K562 (cell line): ENCODE results near the gene MTHFR. TPM values are rescaled to one million over a fixed set of nuclear protein-coding genes. Genes with fewer than 3 reads are reported as not detected.

Experiments used
- ATAC-seq: fragments of 200-7000 bp; cut with Tn5 transposase; 3 replicates; pipeline ENCODE4 v1.9.1; 2020; ENCODE audit warnings: moderate library complexity
- BruUV-seq: library from RNA; stranded (reverse); fragments of 400-500 nt; replicated peaks from 2 replicates; lab custom pipeline; 2021; lab: Mats Ljungman, UMichigan
- CTCF ChIA-PET: fragments of 300-600 bp; formaldehyde crosslinking; extraction: SDS; loops from one replicate; lab custom pipeline; 2021; ENCODE audit warnings: low intra/inter-chr PET ratio; lab: Yijun Ruan, JAX
- POLR2A ChIA-PET: fragments of 300-600, 350-650 bp; sonication (Branson Sonifier 250); formaldehyde crosslinking; extraction: SDS; loops from one replicate; lab custom pipeline; 2021; ENCODE audit warnings: antibody characterized with exemption, inconsistent platforms; lab: Yijun Ruan, JAX
- DNase-seq, 4 experiments: peaks; one replicate each; pipeline versions ENCODE4 v3.0.0 to v3.0.0-alpha.2; 2011 to 2018; ENCODE audit warnings: low spot score in 3 of 4, mixed read lengths in 3 of 4; ENCODE audit errors: extremely low read depth in 1 of 4
- FAIRE-seq: peaks from 2 replicates; lab custom pipeline; 2011; peaks lifted over from hg19 to GRCh38; lab: Jason Lieb, UNC
- H2AFZ ChIP-seq: 2 replicates; pipeline ENCODE4 v1.6.0; 2011; ENCODE audit warnings: low read depth, low read length, control low read depth, inconsistent platforms
- H3K27ac ChIP-seq: fragments of 200-600 bp; 3 replicates; pipeline ENCODE4 v1.8.0; 2011; ENCODE audit warnings: low read depth, mild to moderate bottlenecking, control low read depth, inconsistent platforms, low read length, moderate library complexity, mixed read lengths; ENCODE audit errors: extremely low read depth
- H3K27me3 ChIP-seq, 2 experiments: fragments of 300-600 bp in 1 of 2; 2 replicates in 1 of 2; 3 replicates in 1 of 2; pipeline versions ENCODE4 v1.6.0 to v1.8.0; 2011; ENCODE audit warnings: inconsistent platforms in 2 of 2, low read length in 2 of 2, mild to moderate bottlenecking in 1 of 2, mixed read lengths in 1 of 2, moderate library complexity in 1 of 2; ENCODE audit not compliant: control insufficient read depth in 2 of 2, insufficient read depth in 2 of 2
- H3K36me3 ChIP-seq: fragments of 300-600 bp; 3 replicates; pipeline ENCODE4 v1.8.0; 2011; ENCODE audit warnings: mild to moderate bottlenecking, low read length, inconsistent platforms; ENCODE audit not compliant: control insufficient read depth, insufficient read depth
- H3K4me1 ChIP-seq, 2 experiments: fragments of 200-600 bp in 1 of 2; replicated peaks in 1 of 2; 2 replicates in 1 of 2; 3 replicates in 1 of 2; pipeline versions ENCODE4 v1.5.1 to v1.8.0; 2011; ENCODE audit warnings: inconsistent platforms in 2 of 2, low read length in 2 of 2, mild to moderate bottlenecking in 1 of 2, mixed read lengths in 1 of 2, moderate library complexity in 1 of 2; ENCODE audit not compliant: control insufficient read depth in 2 of 2, insufficient read depth in 2 of 2
- H3K4me2 ChIP-seq: 2 replicates; pipeline ENCODE4 v1.6.1; 2011; ENCODE audit warnings: low read length, control low read depth, inconsistent platforms, mixed read lengths; ENCODE audit not compliant: insufficient read depth
- H3K4me3 ChIP-seq: fragments of 200-600 bp; sonication (generic), shearing (Covaris generic); 2 replicates; pipeline ENCODE4 v1.5.1; 2016; ENCODE audit warnings: control low read depth, inconsistent platforms
- H3K79me2 ChIP-seq: fragments of 200-600 bp; 3 replicates; pipeline ENCODE4 v1.8.0; 2011; ENCODE audit warnings: low read length, inconsistent platforms; ENCODE audit not compliant: control insufficient read depth, insufficient read depth
- H3K9ac ChIP-seq, 2 experiments: 2 replicates each; pipeline versions ENCODE4 v1.6.0 to v1.6.1; 2011; ENCODE audit warnings: low read depth in 2 of 2, low read length in 2 of 2, control low read depth in 1 of 2, inconsistent platforms in 1 of 2, mild to moderate bottlenecking in 1 of 2, mixed read lengths in 1 of 2; ENCODE audit not compliant: insufficient read depth in 1 of 2
- H3K9me1 ChIP-seq: one replicate; pipeline ENCODE4 v1.6.0; 2011; ENCODE audit warnings: inconsistent platforms, mild to moderate bottlenecking, low read length, moderate library complexity; ENCODE audit not compliant: control insufficient read depth, insufficient read depth
- H3K9me3 ChIP-seq: replicated peaks from 2 replicates; pipeline ENCODE4 v1.5.1; 2011; ENCODE audit warnings: low read depth, low read length, inconsistent platforms; ENCODE audit not compliant: control insufficient read depth, insufficient read depth
- H4K20me1 ChIP-seq: replicated peaks from 2 replicates; pipeline ENCODE4 v1.6.1; 2011; ENCODE audit warnings: low read length, inconsistent platforms, mixed read lengths; ENCODE audit not compliant: control insufficient read depth, insufficient read depth
- EP400 ChIP-seq: fragments of 450-650 bp; IDR thresholded peaks from 2 replicates; pipeline ENCODE4 v1.6.1; 2017; ENCODE audit warnings: antibody characterized with exemption, mild to moderate bottlenecking, moderate library complexity
- FUS ChIP-seq: fragments of 200-400 bp; formaldehyde crosslinking; optimal IDR thresholded peaks from 2 replicates; pipeline ENCODE3; 2017; ENCODE audit warnings: low read depth, low read length
- MLLT1 ChIP-seq, 2 experiments: fragments of 450-650 bp; IDR thresholded peaks; 2 replicates each; pipeline ENCODE4 v1.6.1; 2016
- MNT ChIP-seq, 2 experiments: fragments of 450-650 bp; conservative IDR thresholded peaks; 2 replicates each; pipeline ENCODE4 v1.6.1; 2017; ENCODE audit warnings: mild to moderate bottlenecking in 2 of 2, moderate library complexity in 2 of 2
- NFE2 ChIP-seq: IDR thresholded peaks from 2 replicates; pipeline ENCODE4 v1.6.1; 2014; ENCODE audit warnings: antibody characterized with exemption, low read depth
- NR3C1 ChIP-seq: sonication (generic); formaldehyde crosslinking; IDR thresholded peaks from 2 replicates; pipeline ENCODE4 v1.8.1; 2022; ENCODE audit warnings: missing genetic modification reagents
- RAD51 ChIP-seq: fragments of 450-650 bp; IDR thresholded peaks from 2 replicates; pipeline ENCODE4 v1.7.1; 2016; ENCODE audit warnings: low read depth, mild to moderate bottlenecking, borderline replicate concordance
- SMARCA5 ChIP-seq: fragments of 450-650 bp; IDR thresholded peaks from 2 replicates; pipeline ENCODE4 v1.6.1; 2016
- SPI1 ChIP-seq: IDR thresholded peaks from 2 replicates; pipeline ENCODE4 v1.6.1; 2011; ENCODE audit warnings: low read depth, low read length, control low read depth, borderline replicate concordance
- STAT5B ChIP-seq: fragments of 250-450 bp; sonication (Bioruptor Pico); IDR thresholded peaks from 2 replicates; pipeline ENCODE4 v1.8.0; 2021; ENCODE audit warnings: mild to moderate bottlenecking, inconsistent platforms
- ZFP1 ChIP-seq: fragments of 450-650 bp; formaldehyde crosslinking; IDR thresholded peaks from 2 replicates; pipeline ENCODE4 v1.4.0; 2020; ENCODE audit warnings: mild to moderate bottlenecking, mixed read lengths
- ZNF232 ChIP-seq: sonication (generic); formaldehyde crosslinking; IDR thresholded peaks from 2 replicates; pipeline ENCODE4 v1.8.0; 2022; ENCODE audit warnings: mild to moderate bottlenecking, missing genetic modification reagents
- WGBS: fragments of 100-300 bp; shearing (Covaris generic); methylation state at CpG from one replicate; pipeline ENCODE4 v1.1.6; 2016; ENCODE audit warnings: low coverage, mixed read lengths; ENCODE audit not compliant: insufficient coverage; ENCODE audit errors: missing lambda C conversion rate; 5-methylcytosine and 5-hydroxymethylcytosine counted together
- in situ Hi-C: fragments of 300-500 bp; cut with MboI; formaldehyde crosslinking; loops from 4 replicates; pipeline ENCODE4 v1.15.0; 2018; ENCODE audit warnings: inconsistent platforms, mixed read lengths
- intact Hi-C: fragments of 100-400 bp; cut with micrococcal nuclease; formaldehyde crosslinking; loops from 2 replicates; pipeline ENCODE4 v1.14.2; 2022
- polyA plus RNA-seq, 8 experiments: library from polyadenylated mRNA; depleted of rRNA in 4 of 8; stranded (reverse) in 5 of 8; unstranded in 3 of 8; fragments of >200 nt; fragmentation: Nextera tagmentation in 2 of 8; fragmentation: Illumina TruSeq in 1 of 8; extraction: Ambion mirVana in 2 of 8; extraction: Trizol in 1 of 8; gene quantifications; 2 replicates each; pipeline versions ENCODE4 v1.2.1 to v1.2.3, GENCODE V29; 2011 to 2014; ENCODE audit warnings: inconsistent platforms in 1 of 8, missing spikeins in 1 of 8
- total RNA-seq, 7 experiments: library from RNA; depleted of rRNA in 6 of 7; stranded (reverse); fragments of >200 nt in 6 of 7; fragmentation: Illumina TruSeq in 2 of 7; extraction: Trizol in 2 of 7; gene quantifications; 2 replicates each; pipeline versions ENCODE4 v1.2.1 to v1.2.3, GENCODE V29; 2011 to 2021; ENCODE audit warnings: low replicate concordance in 1 of 7

MTHFR gene
- total and polyA plus RNA-seq, 9 of the 15 experiments (the other 6 are each of a cell fraction or from before 2014, with no cell fraction given): 5.0 to 104 (median 62.6) TPM

GRCh38 chr1:11774753-11775152 lies 31.0 kb downstream of the MTHFR start (continued):
- no peak for TF ChIP-seq MNT (conservative IDR thresholded peaks at IDR 0.05)
- 0 out of 2 replicates have a peak, but pooled peaks have one; percentile 38 for TF ChIP-seq SMARCA5

GRCh38 chr1:11772458-11772857 lies 33.3 kb downstream of the MTHFR start:
- no peaks in the 10 kb centered on the region for H3K9me1 ChIP-seq
- FAIRE-seq (no peak), DNase-seq (no peak), ATAC-seq (peak; percentile 34)
- no peaks in the 10 kb centered on the region; the same call in 1 of the 2 replicates for H4K20me1 ChIP-seq
- POLR2A ChIA-PET: interaction anchor here (0.9 to 1.4 kb wide), 6 partner anchors 9 to 136 kb away, joined by 3 to 8 read pairs (median 6); no protein-coding TSS in a partner anchor
- H3K4me3 ChIP-seq: no peak overlapping the region
- intact Hi-C loops (no loop called here), in situ Hi-C loops (no loop called here)
- no peaks in the 10 kb centered on the region for H3K79me2 ChIP-seq
- H3K4me2 ChIP-seq: no peak overlapping the region
- no TSS peak for BruUV-seq
- no peaks in the 10 kb centered on the region for H3K9me3 ChIP-seq
- TF ChIP-seq NFE2: no peak
- TF ChIP-seq MLLT1 (IDR thresholded peaks at IDR 0.05): peak in 1 of 2 experiments; percentile 51; a peak in 1 of 4 replicates
- no peak for TF ChIP-seq RAD51
- no peak for TF ChIP-seq FUS
- no peak for TF ChIP-seq ZNF232 (CRISPR knock-in tag)
- no peak for TF ChIP-seq NR3C1 (CRISPR knock-in tag)
- no peak for TF ChIP-seq STAT5B (CRISPR knock-in tag)
- TF ChIP-seq ZFP1 (CRISPR knock-in tag): no peak
- no peak for TF ChIP-seq EP400
- 0 out of 2 replicates have a peak, but pooled peaks have one; percentile 3 for TF ChIP-seq SPI1
- no peaks in the 10 kb centered on the region for H3K27me3 ChIP-seq
- 0 out of 2 replicates have a peak overlapping the region, but pooled peaks have one; percentile 34 for H2AFZ ChIP-seq
- CTCF ChIA-PET: no interaction called here
- H3K4me1 ChIP-seq: peaks cover 5 to 24% of the 10 kb centered on the region in 2 experiments; a peak in 4 of 5 replicates
- H3K9ac ChIP-seq: peak overlapping the region in 1 of 2 experiments; percentile 14; a peak in 1 of 4 replicates
- WGBS: 51% methylated on average over 5 of the region's 5 CpGs
- no peaks in the 10 kb centered on the region for H3K36me3 ChIP-seq
- no peak overlapping the region for H3K27ac ChIP-seq
